NOMO-1 treated with dmso at 0.1 percent for 144 hours (cell line): ENCODE data around the gene CRABP2.

ENCODE experiments used
- DNase-seq: peaks from one replicate; lab custom pipeline; 2025; ENCODE audit not compliant: unreplicated experiment; lab: John Stamatoyannopoulos, UW

Gene CRABP2

DNA sequence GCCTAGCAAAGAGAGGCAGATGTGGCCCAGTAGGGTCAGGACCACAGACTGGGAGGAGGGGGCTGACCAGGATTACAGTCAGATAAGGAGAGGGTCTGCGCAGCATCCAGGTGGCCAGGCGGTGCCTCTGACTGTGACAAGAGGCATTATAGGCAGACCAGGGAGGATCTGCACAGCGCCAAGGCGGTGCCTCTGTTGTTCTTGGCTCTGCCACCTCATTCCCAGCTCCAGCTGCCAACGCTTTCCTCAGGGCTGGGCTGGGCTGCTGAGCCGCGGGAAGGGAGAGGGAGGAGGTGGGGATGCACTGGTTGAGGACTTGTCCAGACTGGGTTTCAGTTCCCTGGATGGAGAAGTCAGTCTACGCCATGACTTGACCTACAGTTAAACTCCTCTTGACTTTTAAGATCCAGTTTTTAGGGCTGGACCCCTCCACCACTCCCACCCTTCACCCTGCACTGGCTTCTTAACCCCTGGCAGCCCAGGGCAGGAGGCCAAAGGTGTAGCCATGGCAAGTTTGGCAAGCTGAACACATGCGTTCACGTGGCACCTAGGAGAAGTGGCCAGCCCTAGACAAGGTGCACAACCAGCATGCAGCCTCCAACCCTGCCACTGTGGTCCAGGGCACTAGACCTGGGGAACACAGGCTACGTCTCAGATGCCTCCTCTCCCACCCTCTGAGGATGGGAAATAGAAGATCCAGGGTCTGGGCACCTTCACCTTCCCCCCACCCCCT, 4.5 kb upstream of the CRABP2 start:
- no peak for DNase-seq

GRCh38 chr1:156709031-156709430, 3.6 kb upstream of the CRABP2 start:
- DNase-seq: no peak

DNA sequence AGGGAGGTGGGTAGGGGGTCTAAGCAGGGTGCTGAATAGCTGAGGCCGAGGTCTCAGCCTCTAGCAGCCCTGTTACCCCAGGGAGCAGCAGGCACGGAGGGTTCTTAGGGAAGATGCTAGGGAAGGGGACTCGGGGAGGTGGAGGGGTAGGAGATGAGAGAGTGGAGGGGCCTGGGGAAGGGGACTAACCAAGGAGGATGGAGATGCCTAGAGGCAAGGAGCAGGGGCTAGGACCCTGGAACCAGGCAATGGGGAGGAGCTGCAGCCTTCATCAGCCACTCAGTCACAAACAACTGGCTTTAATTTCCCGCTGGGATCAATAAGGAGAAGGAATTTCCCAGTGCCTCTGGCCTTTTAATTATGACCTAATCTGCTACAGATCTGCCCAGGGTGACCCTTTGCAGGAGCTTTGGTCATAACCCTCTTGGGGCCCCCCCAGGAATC, 2.9 kb upstream of the CRABP2 start:
- DNase-seq: no peak

GRCh38 chr1:156707417-156708217, 2.2 kb upstream of the CRABP2 start:
- DNase-seq: no peak

DNA sequence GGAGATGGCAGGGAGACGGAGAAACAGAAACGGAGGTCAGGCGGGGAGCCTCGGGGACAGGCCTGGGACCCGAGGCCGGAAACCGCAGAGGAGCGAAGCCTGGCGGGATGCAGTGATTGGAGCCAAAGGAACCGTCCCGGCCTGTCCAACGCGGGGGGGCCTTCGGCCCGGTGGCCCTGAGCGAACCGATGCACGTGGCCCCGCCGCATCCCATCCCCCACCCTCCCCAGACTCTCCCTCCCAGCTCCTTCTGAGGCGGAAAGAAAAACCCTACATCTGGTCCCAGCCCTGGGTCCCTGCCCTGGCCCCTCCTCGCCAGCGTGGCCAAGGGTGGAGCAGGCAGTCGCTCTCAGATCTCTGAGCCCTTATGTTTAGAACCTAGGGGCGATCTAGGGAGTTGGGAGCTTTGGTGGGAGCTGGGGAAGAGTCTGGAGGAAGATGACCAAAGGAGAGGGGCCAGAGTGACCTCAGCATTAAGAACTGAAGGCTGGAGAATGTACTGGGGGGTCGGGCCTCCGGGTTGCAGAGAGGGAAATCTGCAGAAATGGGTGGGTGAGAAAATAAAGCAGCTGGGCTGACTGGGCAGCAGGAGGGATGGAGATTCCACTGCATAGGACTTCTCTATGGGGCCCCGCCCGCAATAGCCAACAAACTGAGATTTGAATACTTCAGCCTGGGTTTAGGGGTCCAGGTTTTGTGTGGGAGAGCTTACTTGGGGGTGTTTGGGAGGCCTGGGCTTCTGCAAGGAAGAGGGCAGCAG, 1.5 kb upstream of the CRABP2 start:
- DNase-seq: no peak

DNA sequence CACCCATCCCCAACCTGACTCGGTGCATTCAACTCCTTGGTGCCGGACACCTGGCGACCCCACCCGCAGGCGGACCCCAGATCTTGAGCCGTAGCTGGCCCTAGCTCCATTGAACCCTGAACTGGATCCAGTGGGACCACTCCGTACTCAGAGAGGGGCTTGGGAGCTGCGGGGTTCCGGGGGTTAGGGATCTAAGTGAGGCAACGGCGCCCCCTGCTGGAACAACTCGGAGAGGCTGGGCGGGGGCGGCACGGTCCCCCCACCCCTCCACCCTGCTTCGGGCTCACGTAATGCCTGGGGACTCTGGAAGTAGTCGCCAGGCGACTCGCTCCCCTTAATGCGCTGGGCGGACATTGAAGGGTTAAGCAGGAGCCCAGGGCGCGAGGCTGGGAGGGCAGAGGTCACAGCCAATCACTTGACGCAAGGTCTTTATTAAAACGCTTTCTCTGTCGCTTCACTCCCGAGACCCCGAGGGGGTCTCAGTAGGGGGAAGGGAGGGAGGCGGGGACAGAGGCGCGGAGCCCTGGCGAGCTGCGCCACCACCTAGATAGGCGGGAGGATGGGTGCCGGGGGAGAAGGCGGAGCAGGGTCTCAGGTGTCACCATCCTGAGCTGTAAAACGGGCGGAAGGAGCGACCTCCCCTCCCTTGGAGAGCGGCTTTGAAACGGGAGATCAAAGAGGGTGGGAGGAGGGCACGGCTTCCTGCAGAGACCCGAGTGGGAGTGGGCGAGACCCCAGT, 704 bp upstream of the CRABP2 start:
- no peak for DNase-seq

- no peak for DNase-seq
These were observed 458 bp downstream of the CRABP2 start for GRCh38 chr1:156704930-156705320.

DNA sequence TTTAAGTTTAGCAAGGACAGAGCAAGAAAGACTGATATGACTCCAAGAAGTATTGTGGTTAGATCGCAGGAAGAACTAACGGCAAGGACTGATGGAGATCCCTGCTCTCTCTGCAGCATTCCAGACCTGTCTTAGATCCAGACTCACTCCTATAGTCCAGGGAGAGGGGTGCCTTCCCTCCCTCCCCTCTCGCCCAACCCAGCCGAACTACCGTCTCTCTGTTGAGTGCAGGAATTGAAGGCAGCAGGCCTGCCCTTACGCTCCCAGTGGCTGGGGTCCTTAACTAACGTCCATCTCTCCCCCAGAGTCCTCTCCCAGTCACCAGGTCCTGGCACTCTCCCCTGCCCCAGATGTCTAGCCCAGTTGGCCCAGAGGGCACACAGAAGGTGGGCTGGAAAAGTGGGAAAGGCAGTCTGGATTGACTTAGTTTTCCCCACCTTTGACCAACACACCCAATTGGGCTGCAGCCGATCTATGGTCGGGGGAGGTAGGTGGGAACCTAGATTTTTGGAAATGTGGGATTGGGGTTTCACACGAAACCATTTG, 1.1 kb downstream of the CRABP2 start:
- DNase-seq: no peak

DNA sequence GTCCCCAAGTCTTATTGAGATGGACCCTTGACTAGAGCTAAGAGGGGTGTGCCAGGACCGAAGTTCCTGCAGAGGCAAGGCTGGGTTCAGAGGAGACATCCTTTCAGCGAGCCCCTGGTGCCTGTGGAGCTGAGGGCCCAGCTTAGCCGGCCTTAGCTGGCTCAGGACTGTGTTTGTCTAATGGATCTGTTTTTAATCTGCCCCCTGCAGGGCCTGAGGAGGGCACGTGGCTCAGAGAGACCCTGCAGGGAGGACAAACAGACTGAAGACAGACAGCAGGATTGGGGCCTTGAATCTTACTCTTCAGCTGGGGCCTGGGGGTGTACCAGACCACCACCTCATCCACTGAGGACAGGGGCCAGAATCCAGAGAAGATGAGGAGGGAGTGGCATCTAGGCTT, 1.6 kb downstream of the CRABP2 start:
- no peak for DNase-seq

DNA sequence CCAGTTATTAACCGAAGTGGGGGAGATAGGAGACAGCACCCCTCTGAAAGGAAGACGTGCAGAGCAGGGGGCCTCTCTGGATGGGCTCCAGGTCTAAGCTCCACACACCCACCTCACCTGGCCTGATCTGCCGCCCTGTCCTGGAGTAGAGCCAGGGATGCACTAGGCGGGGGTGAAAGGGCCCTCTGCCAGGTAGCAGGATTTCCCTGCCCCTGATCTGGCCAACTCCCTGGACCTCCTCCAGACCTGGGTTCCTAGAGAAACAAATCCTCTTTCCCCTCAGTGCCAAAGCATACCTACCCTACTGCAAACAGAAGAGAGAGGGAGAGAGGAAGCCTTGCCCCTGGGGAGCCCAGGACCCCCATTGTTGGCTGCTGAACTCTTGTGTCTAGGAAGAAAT, 2.0 kb downstream of the CRABP2 start:
- DNase-seq: no peak

DNA sequence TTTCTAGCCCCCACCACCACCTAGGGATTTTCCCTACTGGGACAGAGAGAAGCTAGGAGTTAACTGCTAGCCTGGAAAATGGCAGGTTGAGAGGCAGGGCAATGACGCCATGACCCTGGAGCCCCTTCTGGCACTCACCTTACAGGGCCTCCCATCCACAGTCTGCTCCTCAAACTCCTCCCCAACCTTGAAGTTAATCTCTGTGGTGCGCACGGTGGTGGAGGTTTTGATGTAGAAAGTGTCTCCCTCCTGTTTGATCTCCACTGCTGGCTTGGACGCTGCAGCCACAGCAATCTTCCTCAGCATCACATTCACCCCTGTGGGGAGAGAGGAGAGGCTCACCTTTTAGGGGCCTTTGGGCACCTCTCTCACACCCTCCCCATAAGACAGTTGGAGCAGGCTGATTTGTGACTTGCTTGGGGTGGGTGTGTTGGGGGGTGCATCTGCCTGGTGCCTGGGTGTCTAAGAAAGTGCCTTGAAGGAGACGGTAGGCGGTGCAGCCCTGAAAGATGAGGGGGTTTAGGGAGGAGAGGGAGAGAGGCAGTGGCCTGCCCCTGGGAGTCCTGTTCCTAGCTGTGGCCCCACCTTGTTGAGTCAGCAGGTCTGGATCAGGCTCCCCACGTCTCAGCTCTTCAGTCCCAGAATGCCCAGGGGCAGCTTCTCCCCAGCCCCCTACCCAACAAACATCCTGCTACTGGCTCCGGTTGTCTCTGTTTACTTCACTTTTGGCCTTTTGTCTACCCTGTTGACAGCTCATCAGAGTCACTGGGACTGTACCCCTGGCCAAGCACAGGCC, 4.4 kb downstream of the CRABP2 start:
- DNase-seq: no peak

DNA sequence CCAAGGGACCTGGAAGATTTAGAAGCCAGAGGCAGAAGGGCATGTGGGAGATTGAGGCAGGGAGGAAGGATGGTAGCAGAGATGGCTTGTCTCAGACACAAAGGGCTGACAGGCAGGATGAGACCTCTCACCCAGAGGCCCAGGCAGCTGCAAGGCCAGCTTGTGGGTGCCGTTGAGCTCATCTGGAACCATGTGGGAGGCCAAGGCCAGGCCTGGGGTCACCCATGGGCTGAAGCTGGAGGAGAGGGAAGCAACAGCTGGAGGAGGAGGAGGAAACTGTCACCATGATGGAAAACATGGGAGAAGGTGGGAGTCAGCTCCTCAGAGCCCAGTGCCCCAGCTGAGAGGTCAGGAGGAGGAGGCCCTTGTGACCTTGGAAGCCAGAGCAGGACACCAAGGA, 6.4 kb downstream of the CRABP2 start:
- DNase-seq: no peak

DNA sequence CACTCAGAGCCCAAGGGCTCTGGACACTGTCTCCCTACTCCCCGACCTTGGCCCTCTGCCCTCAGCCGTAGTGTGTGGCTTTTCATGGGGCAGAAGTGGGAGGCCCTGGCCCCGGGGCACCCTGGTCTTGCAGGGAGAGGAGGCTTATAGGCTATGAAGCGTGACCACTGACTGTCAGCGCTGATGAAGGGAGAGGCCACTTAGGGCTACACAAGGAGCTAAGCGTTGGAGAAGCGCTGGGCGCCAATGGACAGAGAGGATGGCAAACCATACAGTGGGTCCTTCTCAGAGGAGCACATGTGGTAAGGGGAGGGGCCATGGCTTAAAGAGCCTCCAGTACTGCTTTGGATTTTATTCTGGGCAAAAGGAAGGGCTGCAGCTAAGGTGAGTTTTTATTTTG, 7.9 kb downstream of the CRABP2 start:
- DNase-seq: no peak

- DNase-seq: no peak
These were observed 8.6 kb downstream of the CRABP2 start for GRCh38 chr1:156696755-156697154.

GRCh38 chr1:156694690-156694962, 10.8 kb downstream of the CRABP2 start:
- no peak for DNase-seq

GRCh38 chr1:156693848-156694689, 11.3 kb downstream of the CRABP2 start:
- no peak for DNase-seq

DNA sequence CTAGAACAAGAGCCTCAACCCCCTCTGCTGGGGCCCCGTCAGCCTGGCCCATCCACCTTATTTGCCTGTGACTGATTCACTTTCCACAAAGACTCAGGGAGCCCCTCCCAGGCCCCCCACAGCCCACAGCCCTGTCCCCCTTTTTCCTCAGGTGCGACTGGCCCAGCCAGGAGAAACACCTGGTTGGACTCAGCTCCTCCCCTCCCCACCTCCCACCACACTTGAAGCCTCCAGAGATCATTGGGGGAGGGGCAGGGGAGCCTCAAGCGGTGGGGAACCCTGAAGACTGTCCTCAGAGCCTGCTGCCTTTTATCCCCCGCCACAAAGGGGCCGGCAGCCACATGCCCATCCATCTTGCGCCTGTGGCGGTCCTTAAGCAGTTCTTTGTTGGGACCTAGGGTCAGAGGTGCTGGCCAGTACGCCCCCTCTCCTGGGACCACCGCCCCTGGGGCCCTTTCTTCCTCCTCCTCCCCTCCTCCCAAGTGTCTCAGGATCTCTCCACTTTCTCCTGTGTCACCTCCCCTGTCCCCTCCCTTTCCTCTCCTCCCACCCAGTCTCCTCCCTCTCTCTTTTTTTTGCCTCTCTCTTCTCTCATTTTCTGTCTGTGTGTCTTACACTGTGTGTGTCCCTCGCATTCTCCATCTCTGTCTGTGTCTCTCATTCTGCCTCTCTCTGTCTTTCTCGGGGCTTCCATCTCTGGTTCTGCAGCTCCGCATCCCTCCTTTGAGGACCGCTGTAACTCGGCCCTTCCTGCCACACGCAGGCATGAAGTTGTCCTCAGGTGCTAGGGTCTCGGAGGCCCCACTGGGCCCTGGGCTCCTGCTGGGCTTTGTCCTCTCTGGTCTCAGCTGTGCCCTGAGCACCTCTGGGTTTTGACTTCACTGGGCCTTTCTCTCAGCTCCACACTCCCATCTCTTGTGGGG, 12.2 kb downstream of the CRABP2 start:
- no peak for DNase-seq

- no peak for DNase-seq
These were observed 12.9 kb downstream of the CRABP2 start for GRCh38 chr1:156692441-156692924.
